Stimulated activated CD4-positive, alpha-beta T cell treated with anti-CD3 and anti-CD28 coated beads, TNF-alpha, amount 100 ng/mL, for 4 hours (primary cell): ENCODE data around the gene HYAL1.

Experiments
- DNase-seq, 3 experiments: peaks; one replicate each; pipeline ENCODE4 v3.0.0-alpha.2; 2020; ENCODE audit warnings: low read depth in 3 of 3

HYAL1 gene

GRCh38 chr3:50303013-50303815, at the start of gene HYAL1:
Gene HYAL1 (minus strand): TSS chr3:50303574. CDS start chr3:50302956, 618 bp downstream.
- DNase-seq = no peak

GRCh38 chr3:50352781-50353180, 49.4 kb upstream of the HYAL1 start:
- DNase-seq = no peak

- no peak for DNase-seq
These were observed 47.9 kb upstream of the HYAL1 start for GRCh38 chr3:50351323-50351697.

DNA sequence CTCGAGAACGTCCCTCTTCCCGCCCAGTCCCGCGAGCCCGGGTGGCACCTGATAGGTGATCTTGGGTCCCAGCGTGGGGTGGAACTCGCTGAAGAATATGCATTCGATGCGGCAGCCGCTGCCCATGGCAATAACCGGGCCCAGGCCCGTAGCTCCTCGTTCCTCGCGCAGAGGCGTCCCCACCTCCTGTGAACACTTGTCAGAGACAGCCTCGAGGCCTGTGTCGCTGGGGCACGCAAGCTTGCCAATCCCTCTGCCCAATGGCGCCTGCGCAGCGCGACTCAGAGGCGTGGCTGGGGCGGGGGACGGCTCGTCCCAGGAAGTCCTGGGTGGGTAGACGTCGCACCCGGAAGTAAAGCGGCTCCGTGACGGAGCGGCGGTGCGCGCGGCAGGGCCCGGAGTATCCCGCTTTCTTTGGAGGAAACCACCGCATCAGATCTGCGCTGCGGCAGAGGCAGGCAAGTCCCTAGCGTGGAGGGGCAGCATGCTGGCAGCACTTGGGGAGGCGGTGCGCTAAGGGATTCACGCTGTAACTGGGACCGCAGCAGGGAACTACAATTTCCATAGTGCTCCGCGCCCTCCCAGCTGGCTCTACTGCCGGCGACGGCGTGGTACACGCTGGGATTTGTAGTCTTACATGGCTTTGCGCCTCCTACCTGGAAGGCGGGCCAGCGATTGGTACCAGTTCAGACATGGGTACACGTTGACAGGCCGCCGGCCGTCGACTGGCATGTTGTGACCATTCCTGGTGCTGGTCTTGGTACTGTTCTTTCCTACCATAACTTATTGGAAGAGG, 47.4 kb upstream of the HYAL1 start, which contains the start of the genes CYB561D2 and NPRL2:
Gene CYB561D2, plus strand, starts transcription at position 336 of the 796 bp plus-strand sequence. CDS start 572 bp downstream, outside the sequence.
Gene NPRL2, minus strand, starts transcription at position 249 of the 796 bp plus-strand sequence. Its CDS starts 123 bp downstream, at position 126.
- peak; percentile 98 to 99 (median 99) for DNase-seq

- no peak for DNase-seq
These were observed 46.8 kb upstream of the HYAL1 start for GRCh38 chr3:50350213-50350526.

- peak in 2 of 3 experiments; percentile 64 to 66 for DNase-seq
These were observed 43.9 kb upstream of the HYAL1 start for GRCh38 chr3:50347187-50347813.

DNA sequence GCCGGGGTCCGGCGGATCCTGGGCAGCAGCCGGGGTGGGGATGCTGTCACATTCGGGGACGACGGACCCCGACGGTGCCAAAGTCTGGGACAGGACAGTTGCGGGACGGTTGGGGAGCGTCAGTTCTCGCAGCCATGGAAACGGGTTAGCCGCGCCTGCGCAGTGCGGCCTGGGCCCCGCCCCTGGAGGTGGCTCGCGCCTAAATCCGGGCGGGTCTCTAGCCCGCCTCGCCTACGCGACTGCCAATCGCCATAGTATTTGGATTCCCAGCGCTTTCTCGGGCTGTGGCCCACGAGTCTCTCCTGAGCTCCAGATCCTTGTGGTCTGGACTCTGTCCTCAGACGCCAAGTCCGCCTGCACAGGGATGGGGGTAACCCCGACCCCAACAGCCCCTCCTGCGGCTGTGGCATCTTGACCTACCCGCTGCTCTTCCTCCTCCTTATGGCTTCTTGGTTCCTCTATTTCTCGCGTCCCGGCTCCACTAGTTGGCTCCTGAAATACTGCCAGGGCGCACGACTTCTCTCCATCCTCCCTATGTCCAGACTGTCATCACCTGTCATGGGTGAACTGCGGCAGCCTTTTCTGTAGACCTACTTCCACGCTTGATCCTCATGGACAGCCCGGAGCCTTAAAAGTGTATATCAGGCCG, 42.3 kb upstream of the HYAL1 start, which contains the start of gene ZMYND10:
Gene ZMYND10, minus strand, starts transcription at position 147 of the 649 bp plus-strand sequence. CDS start 153 bp downstream, outside the sequence.
- DNase-seq = peak; percentile 50 to 55 (median 54)

GRCh38 chr3:50345008-50345407, 41.6 kb upstream of the HYAL1 start:
- DNase-seq = no peak

GRCh38 chr3:50342813-50343633, 39.6 kb upstream of the HYAL1 start:
- DNase-seq = no peak

GRCh38 chr3:50341996-50342650, 38.7 kb upstream of the HYAL1 start:
- no peak for DNase-seq

- DNase-seq = no peak
These were observed 38.2 kb upstream of the HYAL1 start for GRCh38 chr3:50341537-50341936.

GRCh38 chr3:50340448-50341329, 37.3 kb upstream of the HYAL1 start, which contains the start of gene RASSF1:
Gene RASSF1 (minus strand): TSS chr3:50340836. CDS start chr3:50340805, 31 bp downstream.
- peak in 1 of 3 experiments; percentile 32 for DNase-seq

GRCh38 chr3:50340147-50340447, 36.7 kb upstream of the HYAL1 start:
- no peak for DNase-seq

GRCh38 chr3:50339485-50340146, 36.2 kb upstream of the HYAL1 start:
- DNase-seq = no peak

DNA sequence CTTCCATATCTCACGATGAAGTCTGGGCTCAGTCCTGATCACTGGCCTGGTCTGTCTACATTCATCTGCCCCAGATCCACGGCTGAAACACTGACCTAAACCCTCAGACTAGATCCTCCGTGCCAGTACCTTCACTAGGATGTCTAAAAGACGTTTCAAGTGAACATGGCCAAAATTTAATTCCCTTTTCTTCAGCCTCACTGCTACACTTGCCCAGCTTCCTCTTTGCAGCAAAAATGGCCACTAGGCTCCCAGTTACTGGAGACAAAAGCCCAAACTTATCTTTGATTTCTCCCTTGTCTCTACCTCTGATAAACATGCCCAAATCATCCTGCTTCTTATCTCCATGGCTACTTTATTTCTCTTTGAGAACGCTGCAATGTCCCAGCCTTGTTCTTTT, 35.6 kb upstream of the HYAL1 start:
- DNase-seq = no peak

- DNase-seq = peak; percentile 88 to 90 (median 89)
These were observed 33.9 kb upstream of the HYAL1 start for GRCh38 chr3:50337175-50337861.

GRCh38 chr3:50336452-50337174, 33.2 kb upstream of the HYAL1 start:
- DNase-seq = peak in 1 of 3 experiments; percentile 40
